ENCODE results near the gene THSD7B. TPM values are rescaled to one million over a fixed set of nuclear protein-coding genes. Genes with fewer than 3 reads are reported as not detected.

The THSD7B gene
- total and polyA plus RNA-seq, 2 experiments from 2014 or later: 0.86 to 3.8 TPM

- Histone ChIP-seq H2AFZ (no peak overlapping the region), H3K27ac (ENCODE audit: low read depth) (no peak overlapping the region), H3K27me3 (ENCODE audit: insufficient read depth) (no peaks in the 10 kb centered on the region), H3K79me2 (replicated peaks; ENCODE audit: insufficient read depth) (no peaks in the 10 kb centered on the region), H3F3A (replicated peaks; ENCODE audit: low read depth) (no peaks in the 10 kb centered on the region), H3K36me3 (ENCODE audit: insufficient read depth) (no peaks in the 10 kb centered on the region), H3K9me2 (ENCODE audit: insufficient read depth) (peaks cover under 1% of the 10 kb centered on the region; the same call in 1 of the 2 replicates), H3K4me2 (no peak overlapping the region), H3K4me3 (no peak overlapping the region), H4K20me1 (replicated peaks; ENCODE audit: insufficient read depth) (no peaks in the 10 kb centered on the region), H3K4me1 (ENCODE audit: insufficient read depth) (no peaks in the 10 kb centered on the region)
- H3K9me3 Mint-ChIP-seq: no peaks in the 10 kb centered on the region
- no peaks in the 10 kb centered on the region for H3K27me3 Mint-ChIP-seq (ENCODE audit: insufficient read depth, low read depth, poor library complexity)
- no peak for TF ChIP-seq CREB1 (CRISPR knock-in tag; IDR thresholded peaks at IDR 0.05; ENCODE audit: low read depth)
- TF ChIP-seq, protein P1, sequence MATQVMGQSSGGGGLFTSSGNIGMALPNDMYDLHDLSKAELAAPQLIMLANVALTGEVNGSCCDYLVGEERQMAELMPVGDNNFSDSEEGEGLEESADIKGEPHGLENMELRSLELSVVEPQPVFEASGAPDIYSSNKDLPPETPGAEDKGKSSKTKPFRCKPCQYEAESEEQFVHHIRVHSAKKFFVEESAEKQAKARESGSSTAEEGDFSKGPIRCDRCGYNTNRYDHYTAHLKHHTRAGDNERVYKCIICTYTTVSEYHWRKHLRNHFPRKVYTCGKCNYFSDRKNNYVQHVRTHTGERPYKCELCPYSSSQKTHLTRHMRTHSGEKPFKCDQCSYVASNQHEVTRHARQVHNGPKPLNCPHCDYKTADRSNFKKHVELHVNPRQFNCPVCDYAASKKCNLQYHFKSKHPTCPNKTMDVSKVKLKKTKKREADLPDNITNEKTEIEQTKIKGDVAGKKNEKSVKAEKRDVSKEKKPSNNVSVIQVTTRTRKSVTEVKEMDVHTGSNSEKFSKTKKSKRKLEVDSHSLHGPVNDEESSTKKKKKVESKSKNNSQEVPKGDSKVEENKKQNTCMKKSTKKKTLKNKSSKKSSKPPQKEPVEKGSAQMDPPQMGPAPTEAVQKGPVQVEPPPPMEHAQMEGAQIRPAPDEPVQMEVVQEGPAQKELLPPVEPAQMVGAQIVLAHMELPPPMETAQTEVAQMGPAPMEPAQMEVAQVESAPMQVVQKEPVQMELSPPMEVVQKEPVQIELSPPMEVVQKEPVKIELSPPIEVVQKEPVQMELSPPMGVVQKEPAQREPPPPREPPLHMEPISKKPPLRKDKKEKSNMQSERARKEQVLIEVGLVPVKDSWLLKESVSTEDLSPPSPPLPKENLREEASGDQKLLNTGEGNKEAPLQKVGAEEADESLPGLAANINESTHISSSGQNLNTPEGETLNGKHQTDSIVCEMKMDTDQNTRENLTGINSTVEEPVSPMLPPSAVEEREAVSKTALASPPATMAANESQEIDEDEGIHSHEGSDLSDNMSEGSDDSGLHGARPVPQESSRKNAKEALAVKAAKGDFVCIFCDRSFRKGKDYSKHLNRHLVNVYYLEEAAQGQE (IDR thresholded peaks at IDR 0.05; ENCODE audit: unreplicated experiment): no peak
- TF ChIP-seq ETS1 (IDR thresholded peaks at IDR 0.05): no peak
- TF ChIP-seq STAT1 (IDR thresholded peaks at IDR 0.05; ENCODE audit: unreplicated experiment): no peak
- H3K4me3 Mint-ChIP-seq: no peak overlapping the region
- no peaks in the 10 kb centered on the region for H3K36me3 Mint-ChIP-seq (ENCODE audit: low read depth)
- H3K27ac Mint-ChIP-seq: no peak overlapping the region
- ATAC-seq: no peak
- DNase-seq (ENCODE audit: low spot score): no peak
- H3K4me1 Mint-ChIP-seq: no peaks in the 10 kb centered on the region
Measured at GRCh38 chr2:136962105-136962725, 196.9 kb downstream of the THSD7B start.

DNA sequence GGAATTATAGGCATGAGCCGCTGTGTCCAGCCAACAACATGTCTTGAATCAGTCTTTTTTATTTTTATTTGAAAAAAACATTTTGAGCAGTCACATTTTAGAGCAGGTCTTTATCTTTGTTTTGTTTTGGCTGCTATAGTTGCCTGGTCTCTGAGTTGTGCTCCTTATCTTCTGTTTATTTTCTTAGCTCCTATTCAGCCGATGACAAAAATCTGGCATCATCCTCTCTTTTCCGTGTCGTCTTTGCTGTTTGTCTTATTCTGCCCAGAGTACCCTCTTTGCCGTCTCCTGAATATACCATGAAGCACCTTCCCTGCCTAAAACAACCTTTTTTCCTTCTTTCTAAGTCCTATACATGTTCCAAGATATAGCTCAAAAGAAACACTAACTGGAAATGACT, 201.1 kb downstream of the THSD7B start:
- H3K36me3 Mint-ChIP-seq (ENCODE audit: low read depth): no peaks in the 10 kb centered on the region
- DNase-seq (ENCODE audit: low spot score) (no peak), ATAC-seq (no peak)
- H3K9me2 ChIP-seq (ENCODE audit: insufficient read depth): no peaks in the 10 kb centered on the region; the same call in 1 of the 2 replicates
- H3K36me3 ChIP-seq (ENCODE audit: insufficient read depth): no peaks in the 10 kb centered on the region
- H3K9me3 Mint-ChIP-seq: no peaks in the 10 kb centered on the region
- no peaks in the 10 kb centered on the region for H3K79me2 ChIP-seq (replicated peaks; ENCODE audit: insufficient read depth)
- no peak overlapping the region for H3K4me3 ChIP-seq
- H4K20me1 ChIP-seq (replicated peaks; ENCODE audit: insufficient read depth): no peaks in the 10 kb centered on the region
- H3K27ac ChIP-seq (ENCODE audit: low read depth): no peak overlapping the region
- H3K4me1 ChIP-seq (ENCODE audit: insufficient read depth): no peaks in the 10 kb centered on the region
- no peaks in the 10 kb centered on the region for H3K27me3 Mint-ChIP-seq (ENCODE audit: insufficient read depth, low read depth, poor library complexity)
- H3K4me1 Mint-ChIP-seq: no peaks in the 10 kb centered on the region
- H3K27ac Mint-ChIP-seq: no peak overlapping the region
- H2AFZ ChIP-seq: no peak overlapping the region
- no peak overlapping the region for H3K4me3 Mint-ChIP-seq
- no peak overlapping the region for H3K4me2 ChIP-seq
- H3K27me3 ChIP-seq (ENCODE audit: insufficient read depth): no peaks in the 10 kb centered on the region
- no peaks in the 10 kb centered on the region for H3F3A ChIP-seq (replicated peaks; ENCODE audit: low read depth)
- TF ChIP-seq POLR2AphosphoS5 (IDR thresholded peaks at IDR 0.05; ENCODE audit: low read depth): no peak
- TF ChIP-seq, protein P1 (IDR thresholded peaks at IDR 0.05; ENCODE audit: unreplicated experiment): no peak
- TF ChIP-seq EZH2 (IDR thresholded peaks at IDR 0.05; ENCODE audit: low read depth, unreplicated experiment): no peak
- no peak for TF ChIP-seq JUNB (IDR thresholded peaks at IDR 0.05; ENCODE audit: unreplicated experiment)
